Suppressor macrophage treated with lipopolysaccharide for 1 hour (primary cell): ENCODE measurements around the gene BAIAP2.

Experiments
- DNase-seq, 3 donors: peaks; one replicate each; pipeline ENCODE4 v3.0.0-alpha.2; 2020 to 2022

The BAIAP2 gene

DNA sequence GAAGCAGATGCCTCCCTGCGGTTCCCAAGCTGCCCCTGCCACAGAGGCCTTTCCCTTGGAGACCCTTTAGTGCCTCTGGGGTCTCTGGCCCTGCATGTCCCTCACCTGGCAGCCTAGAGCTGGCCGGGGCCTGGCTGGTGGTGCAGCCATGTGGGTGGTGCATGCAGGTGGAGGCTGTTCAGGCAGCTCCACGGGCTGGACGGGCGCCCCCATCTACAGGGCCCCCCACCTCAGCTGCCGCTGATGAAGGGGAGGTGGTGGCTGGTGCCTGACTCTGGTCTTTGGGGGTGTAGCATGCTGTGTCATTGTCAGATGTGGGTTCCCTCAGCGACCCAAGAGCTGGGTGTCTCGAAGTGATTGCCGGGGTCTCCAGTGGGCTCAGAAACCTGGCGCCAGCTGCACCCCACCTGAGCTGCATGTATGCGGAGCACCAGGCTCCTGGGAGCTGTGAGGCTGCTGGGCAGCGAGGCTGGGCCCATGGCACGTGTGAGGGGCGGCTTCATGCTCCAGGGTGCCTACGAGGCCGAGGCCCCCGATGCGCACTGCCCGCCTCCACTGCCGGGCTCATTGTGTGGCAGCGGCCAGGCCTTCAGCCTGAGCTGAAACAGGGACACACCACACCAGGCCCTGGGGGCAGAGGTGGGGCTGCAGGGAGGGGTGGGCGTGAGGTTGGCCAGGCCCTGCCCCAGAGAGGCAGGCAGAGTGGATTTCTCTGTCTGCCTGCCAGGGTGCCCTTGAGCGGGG lies 57.0 kb downstream of the BAIAP2 start:
- DNase-seq, result no peak

DNA sequence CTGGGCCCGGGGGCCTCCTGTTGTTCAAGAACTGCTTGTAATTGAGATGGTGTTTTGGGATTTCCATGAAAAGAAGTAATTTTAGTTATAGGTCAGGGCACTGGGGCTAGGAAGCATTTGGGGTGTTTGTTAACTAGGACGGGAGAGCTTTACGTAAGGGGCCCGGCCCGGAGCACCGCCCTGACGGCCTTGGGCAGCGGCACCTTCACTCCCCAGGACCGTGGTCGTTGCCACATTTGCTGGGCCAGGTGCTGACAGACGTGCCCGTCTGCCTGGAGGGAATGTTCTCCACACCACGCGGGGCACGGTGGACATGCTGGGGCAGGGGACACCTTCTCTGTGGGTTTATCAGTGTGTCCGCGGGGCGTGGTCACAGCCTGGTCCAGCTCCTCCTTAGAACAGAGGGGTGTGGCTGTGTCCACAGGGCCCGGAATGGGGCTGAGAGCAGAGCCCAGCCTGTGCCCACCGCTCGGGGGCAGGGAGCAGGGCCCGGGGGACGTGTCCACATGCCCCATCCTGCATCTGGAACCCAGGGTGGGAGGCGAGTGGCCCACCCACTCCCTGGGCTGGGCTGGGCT lies 57.7 kb downstream of the BAIAP2 start:
- DNase-seq, result no peak

DNA sequence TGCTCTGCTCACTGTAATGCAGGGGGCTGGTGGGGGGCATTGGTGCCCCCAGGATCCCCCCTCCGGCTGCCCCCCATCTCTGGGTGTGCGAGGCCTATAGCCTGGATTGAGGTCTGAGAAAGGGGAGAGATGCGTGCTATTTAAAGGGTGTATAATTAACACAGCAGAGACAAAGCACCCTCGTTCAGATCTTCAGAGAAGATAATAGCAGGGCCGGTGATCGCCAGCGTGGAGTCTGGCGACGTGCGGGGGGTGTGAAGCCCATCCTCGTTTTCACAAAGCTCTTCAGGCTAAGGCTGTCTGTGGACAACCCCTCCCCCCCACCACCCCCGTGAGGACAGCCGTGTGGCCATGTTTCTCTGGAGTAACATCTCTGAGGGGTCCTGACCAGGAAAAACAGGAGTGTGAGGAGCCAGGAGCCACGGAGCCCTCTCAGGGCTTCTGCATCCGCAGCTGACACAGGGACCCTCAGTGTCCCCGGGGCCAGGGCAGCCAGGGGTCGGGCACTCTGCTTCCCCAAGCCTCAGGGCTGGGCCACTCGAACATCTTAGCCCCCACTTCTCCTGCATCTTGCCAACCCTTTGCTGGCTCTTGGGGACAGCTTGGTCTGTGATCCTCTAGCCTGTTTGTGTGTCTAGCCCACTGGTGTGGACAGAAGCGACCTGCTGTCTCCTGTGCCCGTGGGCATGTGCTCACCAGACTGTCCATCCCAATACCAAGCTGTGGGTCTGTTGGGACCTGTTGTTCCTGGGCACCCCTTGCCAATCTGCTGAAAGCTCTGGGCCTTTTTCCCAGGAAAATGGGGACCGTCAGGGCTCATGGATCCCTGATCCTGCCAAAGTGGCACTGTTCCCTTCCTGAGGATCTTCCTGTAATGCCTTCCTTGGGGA lies 58.9 kb downstream of the BAIAP2 start:
- no peak for DNase-seq

DNA sequence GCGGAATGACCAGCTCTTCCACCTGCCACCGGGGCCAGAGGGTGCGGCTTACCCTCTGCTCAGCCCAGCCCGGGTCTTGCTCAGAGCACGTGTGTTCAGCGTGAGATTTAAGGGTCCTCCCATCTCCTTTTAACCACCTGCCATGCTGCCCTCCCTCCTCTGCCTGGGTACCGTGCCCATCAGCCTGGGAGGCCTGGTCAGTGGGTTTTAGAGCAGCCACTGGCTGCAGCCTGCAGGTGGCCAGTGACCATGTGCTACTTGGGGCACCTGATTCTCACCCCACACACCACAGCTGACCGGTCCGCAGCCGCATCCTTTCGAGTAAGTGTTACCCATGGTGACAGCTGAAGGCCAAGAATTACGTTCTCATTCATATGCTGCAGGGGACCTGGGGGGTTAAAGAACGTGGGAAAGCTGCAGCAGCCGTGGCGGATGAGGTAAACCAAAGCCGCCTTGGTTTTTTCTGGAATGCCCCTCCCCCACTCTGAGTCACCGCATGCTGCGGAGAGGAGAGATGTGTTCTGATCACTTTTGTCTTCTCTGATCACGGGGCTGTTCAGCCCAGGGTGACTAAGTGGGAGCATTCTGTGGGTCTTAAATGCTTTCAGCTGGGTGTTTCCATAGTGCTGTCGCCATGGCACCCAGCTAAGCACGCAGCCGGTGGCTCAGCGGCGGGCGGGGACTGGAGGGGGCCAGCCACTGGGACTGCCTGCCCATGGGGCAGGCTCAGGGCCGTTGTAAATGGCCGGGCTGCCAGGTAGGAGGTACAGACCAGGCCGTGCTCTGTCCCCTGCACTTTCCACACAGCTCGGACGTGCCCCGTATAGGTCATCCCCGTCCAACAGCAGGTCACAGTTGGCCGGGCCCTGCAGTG lies 59.8 kb downstream of the BAIAP2 start:
- DNase-seq, result peak; percentile 87 to 92 (median 88)

DNA sequence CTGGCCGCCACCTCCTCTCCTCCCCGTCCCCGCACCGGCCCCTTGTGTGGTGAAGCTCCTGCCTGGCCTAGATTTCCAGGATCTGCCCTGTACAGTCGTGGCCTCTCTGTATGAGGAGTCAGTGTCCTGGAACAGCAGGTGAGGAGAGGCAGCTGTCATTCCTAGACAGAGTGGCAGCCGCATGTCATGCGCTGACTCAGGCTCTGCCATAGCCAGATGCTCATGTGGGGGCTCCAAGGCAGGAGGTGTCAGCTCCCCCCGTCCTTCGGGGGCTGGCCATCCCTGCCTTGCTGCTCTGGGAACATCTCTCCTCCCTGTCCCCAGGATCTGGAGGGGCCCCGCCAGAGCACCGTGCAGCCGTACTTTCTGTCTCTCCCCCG lies 60.4 kb downstream of the BAIAP2 start:
- peak in 1 of 3 donors; percentile 22 for DNase-seq

DNA sequence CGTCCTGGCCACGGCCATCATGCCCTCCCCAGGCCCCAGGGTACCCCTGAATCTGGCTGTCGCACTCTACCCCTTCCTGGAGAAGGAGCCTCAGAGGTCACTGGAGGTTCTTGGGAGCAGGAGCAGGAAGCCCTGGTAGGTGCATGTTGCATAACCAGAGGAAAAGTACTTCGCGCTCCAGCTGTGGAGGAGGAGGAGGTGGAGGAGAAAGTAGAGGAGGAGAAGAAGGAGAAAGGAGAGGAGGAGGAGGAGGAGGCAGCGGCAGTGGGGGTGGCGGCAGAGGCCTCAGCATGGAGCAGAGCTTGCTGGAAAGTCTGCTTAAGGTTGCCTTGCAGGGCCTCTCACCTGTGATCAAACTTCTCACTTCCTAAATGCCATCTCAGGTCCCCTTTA lies 61.8 kb downstream of the BAIAP2 start:
- no peak for DNase-seq

DNA sequence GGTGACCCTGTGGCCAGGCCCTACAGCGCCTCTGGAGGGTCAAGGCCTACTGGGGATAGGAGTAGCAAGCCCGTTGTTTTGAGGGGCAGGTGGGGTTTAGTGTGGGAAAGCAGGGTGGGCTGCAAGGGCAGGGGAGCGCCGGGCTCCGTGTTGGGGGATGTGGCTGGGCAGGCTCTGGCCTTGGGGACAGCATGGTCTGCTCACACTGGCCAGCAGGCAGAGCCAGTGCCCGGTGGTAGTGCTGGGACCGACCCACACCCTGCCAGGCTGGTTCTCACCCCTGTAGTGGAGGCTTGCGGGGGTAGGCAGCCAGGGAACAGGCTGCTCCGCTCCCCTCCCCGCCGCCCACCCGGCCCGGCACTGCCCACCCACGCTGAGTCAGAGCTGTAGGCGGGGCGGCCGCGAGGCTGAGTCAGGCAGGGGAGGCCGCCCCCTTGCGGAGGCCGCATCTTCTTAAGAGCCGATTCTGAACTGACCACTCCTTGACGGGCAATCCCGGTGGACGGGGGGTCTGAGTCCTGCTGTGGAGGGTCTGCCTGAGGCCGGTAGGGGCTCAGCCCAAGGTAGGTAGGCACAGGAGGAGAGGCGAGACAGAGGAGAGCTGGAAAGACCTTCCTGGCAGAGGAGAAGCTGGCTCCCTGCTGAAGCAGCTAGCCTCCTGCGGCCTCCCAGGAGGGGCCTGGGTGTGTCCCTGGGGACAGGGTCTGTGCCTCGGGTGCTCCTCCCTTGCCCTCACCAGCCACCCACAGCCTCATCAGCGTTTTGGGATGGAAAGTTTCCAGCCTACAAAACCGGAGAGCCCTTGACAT lies 62.4 kb downstream of the BAIAP2 start:
- DNase-seq, result peak; percentile 84 to 93 (median 92)

DNA sequence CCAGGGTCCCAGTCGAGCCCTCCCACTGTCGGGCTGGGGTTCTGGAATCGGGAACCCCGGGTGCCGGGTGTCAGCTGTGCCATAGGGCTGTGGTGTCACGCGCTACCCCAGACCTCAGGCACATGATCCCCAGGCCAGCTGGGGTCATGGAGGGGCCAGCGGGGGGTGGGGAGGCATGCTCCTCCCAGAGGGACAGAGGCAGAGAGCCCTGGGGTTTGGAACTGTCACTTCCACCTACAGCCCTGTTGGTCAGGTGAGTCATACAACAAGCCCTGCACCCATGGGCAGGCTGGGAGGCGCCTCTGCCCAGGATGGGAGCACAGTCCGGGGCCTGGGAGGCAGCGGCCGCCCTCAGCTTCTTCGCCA lies 63.0 kb downstream of the BAIAP2 start:
- DNase-seq, result peak; percentile 71 to 83 (median 76)

DNA sequence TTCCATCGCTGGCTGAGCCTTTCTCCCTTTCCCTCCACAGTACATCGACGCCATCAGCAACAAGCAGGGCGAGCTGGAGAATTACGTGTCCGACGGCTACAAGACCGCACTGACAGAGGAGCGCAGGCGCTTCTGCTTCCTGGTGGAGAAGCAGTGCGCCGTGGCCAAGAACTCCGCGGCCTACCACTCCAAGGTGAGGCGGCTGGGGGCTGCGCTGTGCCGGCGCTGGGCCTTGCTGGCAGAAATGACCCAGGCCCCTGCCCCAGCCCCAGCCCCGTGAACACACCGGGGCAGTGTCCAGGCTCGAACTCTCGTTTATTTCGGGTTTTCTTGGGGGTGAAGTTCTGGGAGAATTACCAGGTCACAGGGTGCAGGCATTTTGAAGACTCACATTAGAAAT lies 64.9 kb downstream of the BAIAP2 start:
- no peak for DNase-seq

DNA sequence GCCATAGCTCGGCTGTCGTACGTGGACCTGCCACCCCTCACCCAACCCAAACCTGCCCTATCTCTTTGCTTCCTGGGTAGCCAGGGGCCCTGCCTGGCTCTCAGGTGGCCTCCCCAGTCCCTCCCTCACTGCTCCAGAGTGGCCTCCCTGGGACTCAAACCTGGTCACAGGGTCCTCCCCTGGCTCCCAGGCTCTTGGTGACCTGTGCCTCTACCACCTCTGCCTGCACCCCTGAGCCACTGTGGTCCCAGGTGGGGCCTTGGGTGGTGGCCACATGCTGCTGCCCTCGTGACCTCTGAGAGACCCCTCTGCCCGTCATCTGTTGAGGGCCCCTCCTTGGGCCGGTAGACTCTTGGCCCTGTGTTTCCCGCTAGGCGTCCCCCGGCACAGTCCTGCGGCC lies 65.7 kb downstream of the BAIAP2 start:
- DNase-seq, result no peak

DNA sequence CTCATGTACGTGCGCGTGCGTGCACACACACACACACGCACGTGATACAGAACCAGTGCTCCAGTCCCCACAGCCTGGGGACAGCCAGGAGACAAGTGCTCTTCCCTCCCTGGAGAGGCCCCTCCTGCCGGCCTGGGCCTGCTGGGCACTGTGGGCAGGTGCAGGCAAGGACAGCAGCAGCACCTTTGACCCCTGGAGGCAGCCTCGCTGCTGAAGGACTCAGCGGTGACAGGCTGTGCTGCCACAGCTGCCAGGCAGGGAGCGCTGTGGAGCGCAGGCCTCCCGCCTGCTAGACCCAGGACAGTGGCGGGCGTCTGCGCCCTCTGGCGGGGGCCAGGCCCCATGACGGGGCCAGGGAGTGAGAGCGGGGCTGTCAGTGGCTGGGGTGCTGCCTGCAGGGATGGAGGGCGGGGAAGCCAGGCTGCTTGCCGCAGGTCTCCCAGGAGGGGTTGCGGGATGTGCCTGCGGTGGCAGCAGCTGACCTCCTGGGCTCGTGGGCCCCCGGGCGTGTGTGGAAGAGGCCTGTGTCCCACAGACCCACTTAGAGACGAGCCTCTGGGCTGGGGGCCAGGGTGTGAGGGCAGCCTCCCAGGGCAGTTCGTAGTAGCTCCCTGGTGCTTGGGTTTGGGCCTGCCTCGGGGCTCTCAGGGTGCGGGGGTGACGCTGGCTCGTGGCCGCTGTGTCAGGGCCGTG lies 66.8 kb downstream of the BAIAP2 start:
- peak; percentile 89 to 95 (median 94) for DNase-seq

DNA sequence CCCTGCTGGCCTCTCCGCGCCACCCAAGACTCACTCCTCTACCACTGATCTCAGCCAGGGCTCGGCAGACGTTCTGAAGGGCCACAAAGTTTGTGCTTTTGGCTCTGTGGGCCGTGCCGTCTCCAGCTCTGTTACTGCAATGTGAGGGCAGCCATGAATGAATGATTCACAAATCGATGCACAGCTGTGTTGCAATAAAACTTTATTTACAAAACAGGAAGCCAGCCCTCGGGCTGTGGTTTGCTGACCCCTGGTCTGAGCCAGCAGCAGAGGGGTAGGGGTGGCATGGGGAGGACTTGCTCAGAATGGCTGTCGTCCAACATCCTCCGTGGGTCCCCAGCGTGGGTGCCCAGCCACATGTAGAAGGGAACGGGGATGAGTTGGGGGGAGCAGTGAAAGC lies 67.4 kb downstream of the BAIAP2 start:
- peak in 1 of 3 donors; percentile 20 for DNase-seq

DNA sequence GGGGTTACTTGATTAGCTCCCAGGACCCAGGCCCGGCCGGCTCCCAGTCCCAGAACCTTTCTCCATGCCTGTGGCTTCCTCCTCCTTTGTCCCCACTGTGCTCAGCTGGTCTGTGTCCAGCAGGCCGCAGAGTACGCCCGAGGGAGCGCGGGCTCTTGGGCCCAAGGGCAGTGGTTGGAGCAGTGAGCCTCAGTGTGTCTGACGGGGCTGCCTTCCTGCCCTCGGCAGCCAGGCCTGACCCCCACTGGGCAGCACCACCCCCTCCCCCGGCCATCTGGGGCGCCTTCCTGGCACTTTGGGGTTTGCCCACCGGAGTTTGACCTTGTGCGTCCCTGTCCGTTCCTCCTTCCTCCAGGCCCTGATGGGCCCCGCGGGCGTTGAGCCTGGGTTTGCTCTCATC lies 67.9 kb downstream of the BAIAP2 start:
- no peak for DNase-seq

DNA sequence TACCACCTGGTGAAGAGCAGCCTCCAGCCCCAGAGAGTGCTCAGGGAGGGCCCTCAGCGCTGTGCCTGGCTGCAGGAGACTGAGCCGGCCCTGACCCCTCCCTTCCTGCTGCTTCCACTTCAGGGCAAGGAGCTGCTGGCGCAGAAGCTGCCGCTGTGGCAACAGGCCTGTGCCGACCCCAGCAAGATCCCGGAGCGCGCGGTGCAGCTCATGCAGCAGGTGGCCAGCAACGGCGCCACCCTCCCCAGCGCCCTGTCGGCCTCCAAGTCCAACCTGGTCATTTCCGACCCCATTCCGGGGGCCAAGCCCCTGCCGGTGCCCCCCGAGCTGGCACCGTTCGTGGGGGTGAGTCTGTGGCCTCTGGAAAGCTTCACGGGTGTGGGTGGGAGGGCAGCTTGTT lies 68.4 kb downstream of the BAIAP2 start:
- DNase-seq, result no peak

DNA sequence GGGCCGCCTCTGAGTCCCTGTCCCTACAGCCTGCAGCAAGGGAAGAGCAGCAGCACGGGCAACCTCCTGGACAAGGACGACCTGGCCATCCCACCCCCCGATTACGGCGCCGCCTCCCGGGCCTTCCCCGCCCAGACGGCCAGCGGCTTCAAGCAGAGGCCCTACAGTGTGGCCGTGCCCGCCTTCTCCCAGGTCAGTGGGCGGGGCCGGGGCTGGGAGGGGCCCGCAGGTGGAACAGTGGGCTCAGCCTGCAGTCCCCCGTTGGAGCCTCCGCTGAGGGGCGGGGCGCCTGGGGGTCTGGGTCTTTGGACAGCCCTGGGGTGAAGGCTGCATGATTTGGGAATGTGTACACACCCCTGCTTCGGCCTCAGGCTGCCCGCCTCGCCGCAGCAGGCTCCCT lies 71.8 kb downstream of the BAIAP2 start:
- no peak for DNase-seq

DNA sequence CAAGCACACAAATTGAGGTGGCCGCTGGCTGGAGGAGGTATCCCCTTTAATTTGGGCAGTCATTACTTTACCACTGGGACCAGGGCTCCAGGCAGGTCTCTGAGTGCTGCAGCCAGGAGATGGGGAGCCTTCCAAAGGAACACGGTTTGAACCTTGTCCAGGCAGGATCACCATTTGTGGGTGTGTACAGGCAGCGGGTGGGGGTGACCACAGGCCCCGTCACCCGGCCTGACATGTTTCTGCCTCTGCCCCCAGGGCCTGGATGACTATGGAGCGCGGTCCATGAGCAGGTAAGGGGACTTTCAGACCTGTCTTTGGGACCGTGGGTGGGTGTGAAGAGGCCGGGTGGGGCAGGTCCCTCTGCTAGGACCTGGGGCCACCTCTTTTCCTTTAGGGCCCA lies 73.3 kb downstream of the BAIAP2 start:
- DNase-seq, result no peak

DNA sequence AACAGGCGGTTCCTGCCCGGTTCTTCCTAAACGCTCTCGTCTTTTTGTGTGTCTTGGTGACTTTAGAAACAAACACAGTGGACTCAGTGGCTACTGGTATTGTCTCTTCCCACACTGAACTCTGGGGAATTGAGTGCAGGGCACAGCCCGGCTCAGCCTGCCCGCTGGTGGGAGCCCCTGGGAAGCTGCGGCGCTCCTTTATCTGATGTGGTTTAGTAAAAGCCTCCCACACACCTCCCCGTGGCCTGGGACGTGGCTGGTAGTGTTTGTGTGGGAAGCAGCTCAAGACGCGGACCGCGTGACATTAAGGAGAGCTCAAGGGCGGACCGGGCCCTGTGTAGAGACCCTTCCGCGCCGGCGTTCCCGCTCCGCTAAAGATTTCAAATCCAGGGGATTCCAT lies 75.0 kb downstream of the BAIAP2 start:
- DNase-seq, result no peak

DNA sequence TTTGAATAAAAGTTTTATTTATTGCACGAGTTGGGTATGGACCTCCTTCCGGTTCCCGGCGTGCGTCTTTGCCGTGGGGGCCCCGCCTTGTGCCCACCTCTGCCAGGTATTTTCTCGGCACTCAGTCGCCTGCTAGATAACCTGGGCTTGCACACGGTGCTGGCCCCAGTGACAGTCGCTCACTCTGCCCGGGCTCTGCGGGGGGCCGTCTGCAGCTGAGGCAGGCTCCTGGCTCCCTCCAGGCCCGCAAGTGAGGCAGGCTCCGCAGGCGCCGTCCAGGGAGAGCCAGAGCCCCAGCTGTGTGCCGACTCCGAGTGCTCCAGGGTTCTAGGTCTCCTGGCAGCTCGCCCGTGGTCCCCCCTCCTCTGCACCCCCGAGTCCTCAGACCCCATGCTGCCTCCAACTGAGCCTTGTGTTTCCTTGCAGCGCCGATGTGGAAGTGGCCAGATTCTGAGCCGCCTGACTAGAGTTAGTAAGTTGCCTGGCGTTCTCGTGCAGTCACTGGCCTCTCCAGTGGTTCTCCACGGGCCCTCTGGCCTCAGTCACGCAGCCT lies 75.6 kb downstream of the BAIAP2 start:
- no peak for DNase-seq

DNA sequence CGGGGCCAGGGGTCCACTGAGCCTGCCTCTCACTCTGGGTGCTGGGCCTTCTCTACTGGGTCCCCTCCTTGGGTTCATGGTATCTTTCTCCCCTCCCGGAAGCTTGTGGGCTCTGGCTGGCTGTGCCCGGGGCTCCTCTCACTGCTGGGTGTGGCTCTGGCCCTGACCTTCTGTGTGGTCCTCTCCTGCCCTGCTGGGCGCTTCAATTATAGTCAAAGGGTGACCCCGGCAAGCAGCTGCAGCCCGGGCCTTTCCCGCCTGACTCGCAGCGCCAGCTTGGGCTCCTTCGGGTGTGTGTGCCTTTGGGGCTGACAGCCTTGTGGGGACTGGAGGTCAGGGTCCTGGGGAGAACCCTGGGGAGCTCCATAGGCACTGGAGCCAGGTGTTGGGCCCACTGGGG lies 76.1 kb downstream of the BAIAP2 start:
- DNase-seq, result no peak

DNA sequence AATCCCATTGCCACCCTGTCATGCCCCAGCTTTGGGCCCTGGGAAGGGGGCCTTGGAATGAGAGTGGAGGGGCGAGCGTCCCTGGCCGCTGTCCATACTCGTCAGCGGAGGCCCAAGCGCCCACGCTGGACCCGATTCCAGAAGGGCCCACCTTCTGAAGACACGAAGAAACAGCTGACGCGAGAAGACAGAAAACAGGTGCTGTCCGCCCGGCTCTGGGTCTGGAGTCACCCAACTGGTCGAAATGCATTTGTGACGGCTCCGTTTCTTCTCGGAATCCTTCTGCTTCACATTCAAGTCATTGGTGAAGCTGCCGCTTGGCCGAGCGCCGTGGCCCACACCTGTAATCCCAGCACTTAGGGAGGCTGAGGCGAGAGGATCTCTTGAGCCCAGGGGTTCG lies 77.5 kb downstream of the BAIAP2 start:
- DNase-seq, result no peak

DNA sequence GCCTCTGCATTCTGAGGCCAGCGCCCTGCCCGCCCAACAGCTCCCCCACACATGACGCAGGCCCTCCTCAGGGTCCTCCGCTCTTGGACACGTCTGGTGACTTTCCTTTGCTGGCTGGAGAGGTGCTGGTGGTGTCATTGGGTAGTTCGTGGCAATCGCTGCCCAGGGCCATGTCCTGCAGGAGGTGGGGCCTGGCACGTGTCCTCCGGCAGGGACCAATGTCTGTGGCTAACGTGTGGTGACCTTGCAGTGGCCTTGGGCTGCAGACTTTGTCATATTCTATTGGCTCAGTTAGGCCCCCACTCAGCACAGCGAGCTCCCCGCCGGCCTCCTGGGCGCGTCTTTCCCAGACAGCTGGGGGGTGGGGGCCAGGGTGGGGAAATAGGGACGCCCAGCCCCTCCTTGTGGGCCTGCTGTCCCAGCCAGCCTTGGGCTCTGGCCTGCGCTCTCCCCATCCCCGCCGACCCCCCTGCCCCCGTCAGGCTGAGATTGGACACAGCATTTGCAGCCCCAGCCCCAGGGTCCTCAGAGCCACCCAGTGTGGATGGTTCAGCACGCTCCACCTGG lies 78.3 kb downstream of the BAIAP2 start:
- no peak for DNase-seq
